DMS 273 (cell line): ENCODE results near the gene OR56A5.

Experiments used
- DNase-seq: peaks from one replicate; lab custom pipeline; 2025; ENCODE audit not compliant: unreplicated experiment; lab: John Stamatoyannopoulos, UW

OR56A5 gene

GRCh38 chr11:5933116-5933515, 35.2 kb downstream of the OR56A5 start:
- no peak for DNase-seq

GRCh38 chr11:5932671-5933070, 35.6 kb downstream of the OR56A5 start:
- no peak for DNase-seq

- DNase-seq: no peak
Measured at GRCh38 chr11:5931061-5931460, 37.2 kb downstream of the OR56A5 start.

GRCh38 chr11:5930614-5931013, 37.7 kb downstream of the OR56A5 start:
- DNase-seq: no peak

- DNase-seq: no peak
Measured at GRCh38 chr11:5929571-5930368, 38.5 kb downstream of the OR56A5 start.

GRCh38 chr11:5928811-5929210, 39.5 kb downstream of the OR56A5 start:
- DNase-seq: no peak

GRCh38 chr11:5928271-5928670, 40.0 kb downstream of the OR56A5 start:
- no peak for DNase-seq

- no peak for DNase-seq
Measured at GRCh38 chr11:5923794-5924193, 44.5 kb downstream of the OR56A5 start.

GRCh38 chr11:5923427-5923776, 44.9 kb downstream of the OR56A5 start:
- DNase-seq: no peak

GRCh38 chr11:5922749-5923426, 45.4 kb downstream of the OR56A5 start:
- peak; percentile 1 for DNase-seq
